Karpas-422 (cell line): Measurements from ENCODE around the gene KRTAP20-2. TPM values are rescaled to one million over a fixed set of nuclear protein-coding genes. Genes with fewer than 3 reads are reported as not detected.

Source experiments
- DNase-seq: peaks from one replicate; pipeline ENCODE4 v3.0.0-alpha.2; 2015
- H2AFZ ChIP-seq: fragments of 200-600 bp; sonication (generic); 2 replicates; pipeline ENCODE4 v1.6.1; 2014; ENCODE audit warnings: antibody characterized with exemption, low read length, mixed read lengths
- H3K27ac ChIP-seq: fragments of 200-600 bp; sonication (generic); 2 replicates; pipeline ENCODE4 v1.5.1; 2014; ENCODE audit warnings: mild to moderate bottlenecking, low read length, moderate library complexity
- H3K27me3 ChIP-seq: fragments of 200-600 bp; sonication (generic); 2 replicates; pipeline ENCODE4 v1.6.1; 2014; ENCODE audit warnings: low read length, mixed read lengths
- H3K36me3 ChIP-seq: fragments of 200-600 bp; sonication (generic); 2 replicates; pipeline ENCODE4 v1.6.1; 2014; ENCODE audit warnings: low read length, mixed read lengths; ENCODE audit not compliant: insufficient read depth
- H3K4me1 ChIP-seq: fragments of 200-600 bp; sonication (generic); 2 replicates; pipeline ENCODE4 v1.6.1; 2014; ENCODE audit warnings: mild to moderate bottlenecking, low read length, mixed read lengths
- H3K4me2 ChIP-seq: fragments of 200-600 bp; sonication (generic); 2 replicates; pipeline ENCODE4 v1.6.1; 2014; ENCODE audit warnings: low read length, low read depth, mild to moderate bottlenecking; ENCODE audit not compliant: poor library complexity, severe bottlenecking
- H3K4me3 ChIP-seq: fragments of 200-600 bp; sonication (generic); 2 replicates; pipeline ENCODE4 v1.5.1; 2014; ENCODE audit warnings: mild to moderate bottlenecking, antibody characterized with exemption, low read length, mixed read lengths
- H3K79me2 ChIP-seq: fragments of 200-600 bp; sonication (generic); 2 replicates; pipeline ENCODE4 v1.6.1; 2014; ENCODE audit warnings: mild to moderate bottlenecking, low read length, mixed read lengths
- H3K9ac ChIP-seq: fragments of 200-600 bp; sonication (generic); 2 replicates; pipeline ENCODE4 v1.6.0; 2014; ENCODE audit warnings: low read length
- H3K9me2 ChIP-seq: fragments of 200-600 bp; sonication (generic), shearing (Covaris generic); replicated peaks from 2 replicates; pipeline ENCODE4 v1.6.0; 2014; ENCODE audit warnings: mild to moderate bottlenecking, low read length, moderate library complexity; ENCODE audit not compliant: insufficient read depth
- H3K9me3 ChIP-seq: fragments of 300-700, 200-600 bp; sonication (generic); 2 replicates; pipeline ENCODE4 v1.6.1; 2014; ENCODE audit warnings: low read length, mixed read lengths
- H4K20me1 ChIP-seq: fragments of 200-600 bp; sonication (generic); 2 replicates; pipeline ENCODE4 v1.6.1; 2014; ENCODE audit warnings: mild to moderate bottlenecking, antibody characterized with exemption, low read length, low read depth; ENCODE audit not compliant: insufficient read depth
- small RNA-seq: library from RNA; depleted of rRNA; stranded (forward); fragments of <200 nt; gene quantifications from one replicate; pipeline ENCODE3, GENCODE V24; 2014
- total RNA-seq: library from RNA; depleted of rRNA; stranded (reverse); fragments of >200 nt; shearing (Covaris generic); gene quantifications from 2 replicates; pipeline ENCODE4 v1.2.3, GENCODE V29; 2014; ENCODE audit warnings: low replicate concordance; rRNA removed

KRTAP20-2 gene
- total RNA-seq, 1 experiment from 2014 or later: not detected

GRCh38 chr21:30680586-30680985 lies 45.6 kb downstream of the KRTAP20-2 start:
- Histone ChIP-seq H3K79me2 (no peaks in the 10 kb centered on the region), H3K27ac (no peak overlapping the region), H3K4me3 (no peak overlapping the region), H3K4me2 (no peak overlapping the region), H3K9me3 (peaks cover 9% of the 10 kb centered on the region; the same call in 1 of the 2 replicates), H3K9me2 (no peaks in the 10 kb centered on the region), H3K36me3 (no peaks in the 10 kb centered on the region), H3K27me3 (no peaks in the 10 kb centered on the region), H2AFZ (no peak overlapping the region), H3K9ac (no peak overlapping the region), H3K4me1 (no peaks in the 10 kb centered on the region), H4K20me1 (no peaks in the 10 kb centered on the region)
- no peak for DNase-seq

GRCh38 chr21:30684506-30684905 lies 49.5 kb downstream of the KRTAP20-2 start:
- H3K4me1 ChIP-seq: no peaks in the 10 kb centered on the region
- H3K36me3 ChIP-seq: no peaks in the 10 kb centered on the region
- no peak overlapping the region for H2AFZ ChIP-seq
- no peaks in the 10 kb centered on the region for H3K9me2 ChIP-seq
- no peak overlapping the region for H3K27ac ChIP-seq
- H3K27me3 ChIP-seq: no peaks in the 10 kb centered on the region
- H4K20me1 ChIP-seq: no peaks in the 10 kb centered on the region
- H3K79me2 ChIP-seq: no peaks in the 10 kb centered on the region
- no peak overlapping the region for H3K4me2 ChIP-seq
- no peak overlapping the region for H3K4me3 ChIP-seq
- DNase-seq: no peak
- no peaks in the 10 kb centered on the region; the same call in 1 of the 2 replicates for H3K9me3 ChIP-seq
- H3K9ac ChIP-seq: no peak overlapping the region

Small RNA genes lying within 50 kb of the gene (small RNA-seq; reads per million reads assigned to genes)
- gene KRTAP20-1 (not detected), gene KRTAP20-3 (not detected), gene KRTAP20-4 (not detected), gene KRTAP22-1 (not detected), gene KRTAP22-2 (not detected)

Other genes starting within 250 kb of the KRTAP20-2 start
- not detected in 2 replicates for gene KRTAP13-1, start 239.2 kb upstream of the KRTAP20-2 start, total RNA-seq
- gene KRTAP13-3, start 209.3 kb upstream of the KRTAP20-2 start, total RNA-seq: not detected in 2 replicates
- gene KRTAP13-4, start 205.0 kb upstream of the KRTAP20-2 start, total RNA-seq: not detected in 2 replicates
- gene KRTAP15-1, start 194.9 kb upstream of the KRTAP20-2 start, total RNA-seq: not detected in 2 replicates
- gene KRTAP19-1, start 154.8 kb upstream of the KRTAP20-2 start, total RNA-seq: not detected in 2 replicates
- gene KRTAP19-2, start 147.8 kb upstream of the KRTAP20-2 start, total RNA-seq: not detected in 2 replicates
- gene KRTAP19-3, start 143.2 kb upstream of the KRTAP20-2 start, total RNA-seq: not detected in 2 replicates
- gene KRTAP19-4, start 138.0 kb upstream of the KRTAP20-2 start, total RNA-seq: not detected in 2 replicates
- gene KRTAP19-5, start 133.1 kb upstream of the KRTAP20-2 start, total RNA-seq: not detected in 2 replicates
- not detected in 2 replicates for gene KRTAP19-6, start 93.3 kb upstream of the KRTAP20-2 start, total RNA-seq
- gene KRTAP19-7, start 73.9 kb upstream of the KRTAP20-2 start, total RNA-seq: not detected in 2 replicates
- gene KRTAP22-2, start 44.8 kb upstream of the KRTAP20-2 start, total RNA-seq: not detected in 2 replicates
- not detected in 2 replicates for gene KRTAP6-3, start 42.8 kb upstream of the KRTAP20-2 start, total RNA-seq
- not detected in 2 replicates for gene KRTAP6-2, start 36.3 kb upstream of the KRTAP20-2 start, total RNA-seq
- not detected in 2 replicates for gene KRTAP22-1, start 34.1 kb upstream of the KRTAP20-2 start, total RNA-seq
- gene KRTAP6-1, start 21.3 kb upstream of the KRTAP20-2 start, total RNA-seq: not detected in 2 replicates
- gene KRTAP20-1, start 18.8 kb upstream of the KRTAP20-2 start, total RNA-seq: not detected in 2 replicates
- gene KRTAP20-4, start 14.6 kb upstream of the KRTAP20-2 start, total RNA-seq: not detected in 2 replicates
- not detected in 2 replicates for gene KRTAP20-3, start 7.7 kb downstream of the KRTAP20-2 start, total RNA-seq
- not detected in 2 replicates for gene KRTAP21-3, start 83.6 kb downstream of the KRTAP20-2 start, total RNA-seq
- not detected in 2 replicates for gene KRTAP21-2, start 112.1 kb downstream of the KRTAP20-2 start, total RNA-seq
- gene KRTAP21-1, start 120.2 kb downstream of the KRTAP20-2 start, total RNA-seq: not detected in 2 replicates
- gene KRTAP8-1, start 178.1 kb downstream of the KRTAP20-2 start, total RNA-seq: not detected in 2 replicates
- not detected in 2 replicates for gene KRTAP7-1, start 194.6 kb downstream of the KRTAP20-2 start, total RNA-seq
- not detected in 2 replicates for gene KRTAP11-1, start 246.4 kb downstream of the KRTAP20-2 start, total RNA-seq